Naive thymus-derived CD8-positive, alpha-beta T cell (primary cell): ENCODE data around the gene ATP11A. TPM values are rescaled to one million over a fixed set of nuclear protein-coding genes. Genes with fewer than 3 reads are reported as not detected.
A peak's percentile ranks its signal among the peaks of the same experiment; 100 is the strongest.

Source experiments
- ATAC-seq, 2 donors: fragments of 150-1000 bp; cut with Tn5 transposase in 1 of 2; sonication (Bioruptor Pico), chemical (Tn5 transposase) in 1 of 2; 1 replicate in 1 of 2; 2 replicates in 1 of 2; pipeline ENCODE4 v1.10.0; 2021; ENCODE audit warnings: mild to moderate bottlenecking in 2 of 2, moderate library complexity in 2 of 2
- POLR2A ChIA-PET: fragments of 350-600 bp; sonication (Branson Sonifier 250); formaldehyde crosslinking; loops from one replicate; lab custom pipeline; 2021; ENCODE audit warnings: antibody characterized with exemption; lab: Charles Lee
- DNase-seq, 10 donors: peaks; one replicate each; pipeline versions ENCODE4 v3.0.0 to v3.0.0-alpha.2; 2020 to 2022
- H3K27ac Mint-ChIP-seq, 10 donors: one replicate each; pipeline ENCODE4 v1.8.0; 2020 to 2022; ENCODE audit warnings: mild to moderate bottlenecking in 10 of 10, mixed read lengths in 10 of 10, moderate library complexity in 4 of 10, inconsistent platforms in 1 of 10
- H3K27me3 Mint-ChIP-seq, 5 donors: one replicate each; pipeline ENCODE4 v1.8.0; 2021 to 2022; ENCODE audit warnings: mixed read lengths in 5 of 5
- H3K36me3 Mint-ChIP-seq, 3 donors: one replicate each; pipeline ENCODE4 v1.8.0; 2020 to 2022; ENCODE audit warnings: mixed read lengths in 3 of 3, mild to moderate bottlenecking in 2 of 3, inconsistent platforms in 1 of 3
- H3K4me1 Mint-ChIP-seq, 4 donors: one replicate each; pipeline ENCODE4 v1.8.0; 2021 to 2022; ENCODE audit warnings: mixed read lengths in 4 of 4
- H3K4me3 Mint-ChIP-seq, 10 donors: one replicate each; pipeline ENCODE4 v1.8.0; 2020 to 2022; ENCODE audit warnings: mild to moderate bottlenecking in 10 of 10, mixed read lengths in 10 of 10, moderate library complexity in 6 of 10, inconsistent platforms in 1 of 10
- H3K9me3 Mint-ChIP-seq, 9 donors: one replicate each; pipeline ENCODE4 v1.8.0; 2020 to 2022; ENCODE audit warnings: mixed read lengths in 9 of 9, mild to moderate bottlenecking in 3 of 9, inconsistent platforms in 1 of 9, moderate library complexity in 1 of 9
- polyA plus RNA-seq, 3 donors: library from polyadenylated mRNA; unstranded; fragments of 300-500 nt; fragmentation: Illumina TruSeq; gene quantifications; one replicate each; pipeline ENCODE4 v1.2.3, GENCODE V29; 2021
- total RNA-seq, 8 experiments: library from RNA in 2 of 8; stranded (reverse) in 2 of 8; gene quantifications; one replicate each; pipeline ENCODE4 v1.2.3 and lab custom pipeline; 2021 to 2026

Gene ATP11A
- total and polyA plus RNA-seq, 5 experiments from 2014 or later = 0.76 to 23.9 (median 3.1) TPM

- Mint-ChIP-seq H3K4me1 (peaks cover 0 to 5% (median 3%) of the 10 kb centered on the region in 4 donors), H3K4me3 (no peak overlapping the region), H3K27me3 (no peaks in the 10 kb centered on the region), H3K9me3 (no peaks in the 10 kb centered on the region), H3K36me3 (peaks cover 0 to 37% (median 14%) of the 10 kb centered on the region in 3 donors), H3K27ac (no peak overlapping the region)
- DNase-seq (no peak), ATAC-seq (no peak)
- POLR2A ChIA-PET = no interaction called here
Observed at GRCh38 chr13:112806739-112807652, 117.2 kb downstream of the ATP11A start.

- H3K9me3 Mint-ChIP-seq = no peaks in the 10 kb centered on the region
- peaks cover 0 to 40% (median 20%) of the 10 kb centered on the region in 3 donors for H3K36me3 Mint-ChIP-seq
- POLR2A ChIA-PET = no interaction called here
Observed at GRCh38 chr13:112807653-112808376, 118.0 kb downstream of the ATP11A start.

GRCh38 chr13:112808377-112809140 lies 118.7 kb downstream of the ATP11A start:
- no peak for ATAC-seq
- peaks cover 4 to 45% (median 26%) of the 10 kb centered on the region in 3 donors for H3K36me3 Mint-ChIP-seq

More at GRCh38 chr13:112807653-112808376, 118.0 kb downstream of the ATP11A start:
- no peak overlapping the region for H3K27ac Mint-ChIP-seq
- DNase-seq (no peak), ATAC-seq (no peak)
- H3K4me1 Mint-ChIP-seq = peaks cover 0 to 5% (median 3%) of the 10 kb centered on the region in 4 donors
- H3K4me3 Mint-ChIP-seq = no peak overlapping the region
- no peaks in the 10 kb centered on the region for H3K27me3 Mint-ChIP-seq

GRCh38 chr13:112809332-112810315 lies 119.8 kb downstream of the ATP11A start:
- Mint-ChIP-seq H3K4me3 (no peak overlapping the region), H3K9me3 (peaks cover 0 to 3% (median 0%) of the 10 kb centered on the region in 9 donors), H3K36me3 (peaks cover 9 to 51% (median 33%) of the 10 kb centered on the region in 3 donors), H3K27ac (no peak overlapping the region), H3K27me3 (no peaks in the 10 kb centered on the region), H3K4me1 (peaks cover 0 to 3% (median under 1%) of the 10 kb centered on the region in 4 donors)
- ATAC-seq = no peak
- DNase-seq = no peak
- POLR2A ChIA-PET = no interaction called here

More at GRCh38 chr13:112808377-112809140, 118.7 kb downstream of the ATP11A start:
- POLR2A ChIA-PET = no interaction called here
- Mint-ChIP-seq H3K9me3 (peaks cover 0 to 3% (median 0%) of the 10 kb centered on the region in 9 donors), H3K4me1 (peaks cover 0 to 3% (median 3%) of the 10 kb centered on the region in 4 donors), H3K4me3 (no peak overlapping the region), H3K27me3 (no peaks in the 10 kb centered on the region), H3K27ac (no peak overlapping the region)
- no peak for DNase-seq

- Mint-ChIP-seq H3K4me1 (peaks cover 0 to 3% (median 0%) of the 10 kb centered on the region in 4 donors), H3K4me3 (no peak overlapping the region), H3K27me3 (no peaks in the 10 kb centered on the region), H3K27ac (no peak overlapping the region), H3K36me3 (peaks cover 9 to 56% (median 42%) of the 10 kb centered on the region in 3 donors), H3K9me3 (peaks cover 0 to 3% (median 0%) of the 10 kb centered on the region in 9 donors)
- DNase-seq = no peak
- ATAC-seq = no peak
- POLR2A ChIA-PET = no interaction called here
Observed at GRCh38 chr13:112810608-112811007, 120.8 kb downstream of the ATP11A start.

GRCh38 chr13:112812306-112813055 lies 122.6 kb downstream of the ATP11A start:
- peaks cover 0 to 3% (median 0%) of the 10 kb centered on the region in 4 donors for H3K4me1 Mint-ChIP-seq
- H3K27ac Mint-ChIP-seq = no peak overlapping the region
- no peak for DNase-seq
- ATAC-seq = no peak
- POLR2A ChIA-PET = no interaction called here
- peaks cover 0 to 3% (median 0%) of the 10 kb centered on the region in 9 donors for H3K9me3 Mint-ChIP-seq
- H3K27me3 Mint-ChIP-seq = no peaks in the 10 kb centered on the region
- H3K4me3 Mint-ChIP-seq = no peak overlapping the region
- peaks cover 21 to 60% (median 51%) of the 10 kb centered on the region in 3 donors for H3K36me3 Mint-ChIP-seq

GRCh38 chr13:112813552-112813951 lies 123.7 kb downstream of the ATP11A start:
- H3K4me1 Mint-ChIP-seq = peaks cover 0 to 2% (median 0%) of the 10 kb centered on the region in 4 donors
- H3K36me3 Mint-ChIP-seq = peaks cover 24 to 65% (median 60%) of the 10 kb centered on the region in 3 donors
- POLR2A ChIA-PET = no interaction called here
- H3K27ac Mint-ChIP-seq = no peak overlapping the region
- ATAC-seq (no peak), DNase-seq (no peak)
- peaks cover 0 to 3% (median 0%) of the 10 kb centered on the region in 9 donors for H3K9me3 Mint-ChIP-seq
- H3K27me3 Mint-ChIP-seq = no peaks in the 10 kb centered on the region
- no peak overlapping the region for H3K4me3 Mint-ChIP-seq

- Mint-ChIP-seq H3K4me1 (no peaks in the 10 kb centered on the region), H3K27ac (no peak overlapping the region), H3K36me3 (peaks cover 24 to 73% (median 68%) of the 10 kb centered on the region in 3 donors), H3K4me3 (no peak overlapping the region), H3K27me3 (no peaks in the 10 kb centered on the region), H3K9me3 (peaks cover 0 to 3% (median 0%) of the 10 kb centered on the region in 9 donors)
- no peak for DNase-seq
- POLR2A ChIA-PET = no interaction called here
- ATAC-seq = no peak
Observed at GRCh38 chr13:112814905-112815585, 125.2 kb downstream of the ATP11A start.

- POLR2A ChIA-PET = no interaction called here
- no peaks in the 10 kb centered on the region for H3K4me1 Mint-ChIP-seq
- H3K36me3 Mint-ChIP-seq = peaks cover 24 to 75% (median 72%) of the 10 kb centered on the region in 3 donors
- H3K27ac Mint-ChIP-seq = no peak overlapping the region
- H3K27me3 Mint-ChIP-seq = no peaks in the 10 kb centered on the region
- DNase-seq (no peak), ATAC-seq (no peak)
- H3K4me3 Mint-ChIP-seq = no peak overlapping the region
- peaks cover 0 to 3% (median 0%) of the 10 kb centered on the region in 9 donors for H3K9me3 Mint-ChIP-seq
Observed at GRCh38 chr13:112815871-112816270, 126.0 kb downstream of the ATP11A start.

GRCh38 chr13:112818040-112818697 lies 128.3 kb downstream of the ATP11A start:
- H3K4me1 Mint-ChIP-seq = no peaks in the 10 kb centered on the region
- H3K27ac Mint-ChIP-seq = peak overlapping the region in 2 of 10 donors; percentile 20 to 33
- no peak overlapping the region for H3K4me3 Mint-ChIP-seq
- POLR2A ChIA-PET = no interaction called here
- H3K9me3 Mint-ChIP-seq = peaks cover 0 to 3% (median 0%) of the 10 kb centered on the region in 9 donors
- H3K36me3 Mint-ChIP-seq = peaks cover 24 to 79% (median 69%) of the 10 kb centered on the region in 3 donors
- ATAC-seq = no peak
- no peaks in the 10 kb centered on the region for H3K27me3 Mint-ChIP-seq
- DNase-seq = no peak
